A673 (cell line): ENCODE results near the gene TENM4.

Source experiments
- EZH2 ChIP-seq: fragments of 200-600 bp; sonication (generic); IDR thresholded peaks from 2 replicates; pipeline ENCODE4 v1.6.1; 2017; ENCODE audit warnings: borderline replicate concordance, low read depth, mild to moderate bottlenecking, mixed read lengths, antibody characterized with exemption, low read length; ENCODE audit not compliant: poor library complexity, severe bottlenecking
- TF ChIP-seq, protein P1 (sequence below): fragments of 300-800, 200-600 bp; sonication (generic); conservative IDR thresholded peaks from 2 replicates; pipeline ENCODE4 v1.5.1; 2017; ENCODE audit warnings: low read depth, mild to moderate bottlenecking, antibody characterized with exemption, low read length, moderate library complexity, mixed read lengths

DNA sequence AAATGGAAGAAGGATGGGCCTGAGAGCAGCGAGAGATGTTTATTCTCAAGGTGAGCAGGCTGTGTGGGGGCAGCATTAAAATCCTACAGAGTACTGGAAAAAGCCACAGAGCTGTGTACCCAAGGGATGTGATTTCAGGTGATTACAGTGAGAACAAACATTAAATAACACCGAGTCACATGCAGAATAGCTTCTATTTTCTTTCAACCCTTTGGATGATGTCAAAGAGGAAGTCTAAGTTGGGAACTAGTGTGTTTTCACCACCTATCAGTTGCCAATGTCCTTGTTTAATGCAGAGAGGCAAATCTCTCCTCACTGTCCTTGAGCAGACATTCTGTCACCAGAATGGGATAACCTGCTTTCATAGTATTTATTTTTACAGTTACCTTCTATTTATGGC, 486.6 kb downstream of the TENM4 start:
- TF ChIP-seq, protein P1, sequence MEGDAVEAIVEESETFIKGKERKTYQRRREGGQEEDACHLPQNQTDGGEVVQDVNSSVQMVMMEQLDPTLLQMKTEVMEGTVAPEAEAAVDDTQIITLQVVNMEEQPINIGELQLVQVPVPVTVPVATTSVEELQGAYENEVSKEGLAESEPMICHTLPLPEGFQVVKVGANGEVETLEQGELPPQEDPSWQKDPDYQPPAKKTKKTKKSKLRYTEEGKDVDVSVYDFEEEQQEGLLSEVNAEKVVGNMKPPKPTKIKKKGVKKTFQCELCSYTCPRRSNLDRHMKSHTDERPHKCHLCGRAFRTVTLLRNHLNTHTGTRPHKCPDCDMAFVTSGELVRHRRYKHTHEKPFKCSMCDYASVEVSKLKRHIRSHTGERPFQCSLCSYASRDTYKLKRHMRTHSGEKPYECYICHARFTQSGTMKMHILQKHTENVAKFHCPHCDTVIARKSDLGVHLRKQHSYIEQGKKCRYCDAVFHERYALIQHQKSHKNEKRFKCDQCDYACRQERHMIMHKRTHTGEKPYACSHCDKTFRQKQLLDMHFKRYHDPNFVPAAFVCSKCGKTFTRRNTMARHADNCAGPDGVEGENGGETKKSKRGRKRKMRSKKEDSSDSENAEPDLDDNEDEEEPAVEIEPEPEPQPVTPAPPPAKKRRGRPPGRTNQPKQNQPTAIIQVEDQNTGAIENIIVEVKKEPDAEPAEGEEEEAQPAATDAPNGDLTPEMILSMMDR, result no peak
- TF ChIP-seq EZH2, result no peak
